Gastroesophageal sphincter (tissue), 4 donors: ENCODE data around the gene PLA2G5. TPM values are rescaled to one million over a fixed set of nuclear protein-coding genes. Genes with fewer than 3 reads are reported as not detected.
A peak's percentile ranks its signal among the peaks of the same experiment; 100 is the strongest.

Experiments used
- ATAC-seq: fragments of 150-250 bp; one replicate; pipeline ENCODE4 v1.9.1; 2016; ENCODE audit warnings: mild to moderate bottlenecking, moderate library complexity
- H3K27ac ChIP-seq, 4 donors: fragments of 200-600 bp; sonication (generic) in 3 of 4; 1 replicate in 3 of 4; 2 replicates in 1 of 4; pipeline ENCODE4 v1.5.1; 2016 to 2019
- H3K27me3 ChIP-seq: fragments of 200-600 bp; sonication (generic); one replicate; pipeline ENCODE4 v1.5.1; 2019
- H3K36me3 ChIP-seq, 2 donors: fragments of 200-600 bp; sonication (generic); one replicate each; pipeline ENCODE4 v1.5.1; 2019; ENCODE audit warnings: control low read depth in 1 of 2
- H3K4me1 ChIP-seq, 3 donors: fragments of 200-600 bp; sonication (generic); 1 replicate in 2 of 3; 2 replicates in 1 of 3; pipeline ENCODE4 v1.5.1; 2016 to 2019; ENCODE audit warnings: control low read depth in 2 of 3
- H3K4me3 ChIP-seq, 2 donors: fragments of 200-600 bp; sonication (generic); one replicate each; pipeline ENCODE4 v1.5.1; 2019; ENCODE audit warnings: mild to moderate bottlenecking in 1 of 2, moderate library complexity in 1 of 2
- H3K9me3 ChIP-seq, 3 donors: fragments of 200-600 bp; sonication (generic); one replicate each; pipeline ENCODE4 v1.5.1; 2017 to 2019; ENCODE audit warnings: control low read depth in 2 of 3
- EP300 ChIP-seq: sonication (generic); formaldehyde crosslinking; IDR thresholded peaks from one replicate; pipeline ENCODE4 v1.6.1; 2017; ENCODE audit warnings: antibody characterized with exemption, mild to moderate bottlenecking
- POLR2A ChIP-seq, 2 donors: fragments of 450-650 bp; IDR thresholded peaks; one replicate each; pipeline ENCODE4 v1.6.1; 2017; ENCODE audit warnings: antibody characterized with exemption in 2 of 2, mild to moderate bottlenecking in 2 of 2, moderate library complexity in 1 of 2
- POLR2AphosphoS5 ChIP-seq: sonication (generic); formaldehyde crosslinking; IDR thresholded peaks from one replicate; pipeline ENCODE4 v1.6.1; 2017; ENCODE audit warnings: antibody characterized with exemption
- WGBS, 2 donors: methylation state at CpG; one replicate each; pipeline ENCODE4 v1.1.5; 2018; ENCODE audit warnings: low coverage in 1 of 2; 5-methylcytosine and 5-hydroxymethylcytosine counted together
- total RNA-seq, 4 donors: library from RNA; depleted of rRNA; stranded (reverse); fragments of >200 nt; gene quantifications; one replicate each; pipeline ENCODE4 v1.1.0, GENCODE V29; 2016
- TF ChIP-seq, protein P1 (sequence below), 4 experiments: fragments of 200-600 bp in 2 of 4; fragments of 450-650 bp in 2 of 4; sonication (generic) in 1 of 4; IDR thresholded peaks; one replicate each; pipeline ENCODE4 v1.5.1; 2017 to 2019; ENCODE audit warnings: antibody characterized with exemption in 4 of 4, mild to moderate bottlenecking in 2 of 4, moderate library complexity in 2 of 4

The PLA2G5 gene
- total RNA-seq, 4 donors from 2014 or later: 8.8 to 47.1 (median 23.4) TPM

- H3K36me3 ChIP-seq: no peaks in the 10 kb centered on the region
- no peaks in the 10 kb centered on the region for H3K4me1 ChIP-seq
- no peak for ATAC-seq
- TF ChIP-seq, protein P1, sequence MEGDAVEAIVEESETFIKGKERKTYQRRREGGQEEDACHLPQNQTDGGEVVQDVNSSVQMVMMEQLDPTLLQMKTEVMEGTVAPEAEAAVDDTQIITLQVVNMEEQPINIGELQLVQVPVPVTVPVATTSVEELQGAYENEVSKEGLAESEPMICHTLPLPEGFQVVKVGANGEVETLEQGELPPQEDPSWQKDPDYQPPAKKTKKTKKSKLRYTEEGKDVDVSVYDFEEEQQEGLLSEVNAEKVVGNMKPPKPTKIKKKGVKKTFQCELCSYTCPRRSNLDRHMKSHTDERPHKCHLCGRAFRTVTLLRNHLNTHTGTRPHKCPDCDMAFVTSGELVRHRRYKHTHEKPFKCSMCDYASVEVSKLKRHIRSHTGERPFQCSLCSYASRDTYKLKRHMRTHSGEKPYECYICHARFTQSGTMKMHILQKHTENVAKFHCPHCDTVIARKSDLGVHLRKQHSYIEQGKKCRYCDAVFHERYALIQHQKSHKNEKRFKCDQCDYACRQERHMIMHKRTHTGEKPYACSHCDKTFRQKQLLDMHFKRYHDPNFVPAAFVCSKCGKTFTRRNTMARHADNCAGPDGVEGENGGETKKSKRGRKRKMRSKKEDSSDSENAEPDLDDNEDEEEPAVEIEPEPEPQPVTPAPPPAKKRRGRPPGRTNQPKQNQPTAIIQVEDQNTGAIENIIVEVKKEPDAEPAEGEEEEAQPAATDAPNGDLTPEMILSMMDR (IDR thresholded peaks at IDR 0.05): no peak
- TF ChIP-seq EP300 (no peak), POLR2AphosphoS5 (no peak), POLR2A (IDR thresholded peaks at IDR 0.05) (no peak)
- 50% methylated on average over 1 of the region's 4 CpGs; no CpG with 5 or more reads in 1 of the 2 donors for WGBS, 2 donors
- H3K9me3 ChIP-seq: no peaks in the 10 kb centered on the region
- H3K4me3 ChIP-seq: no peak overlapping the region
- H3K27me3 ChIP-seq: no peaks in the 10 kb centered on the region
- no peak overlapping the region for H3K27ac ChIP-seq
These were observed 37.4 kb downstream of the PLA2G5 start for GRCh38 chr1:20107351-20107750.

GRCh38 chr1:20107796-20108195 is 37.8 kb downstream of the PLA2G5 start:
- H3K4me3 ChIP-seq: no peak overlapping the region
- no peaks in the 10 kb centered on the region for H3K9me3 ChIP-seq
- 61 to 69% methylated on average over 4 of the region's 4 CpGs for WGBS, 2 donors
- no peak for ATAC-seq
- no peaks in the 10 kb centered on the region for H3K36me3 ChIP-seq
- H3K4me1 ChIP-seq: no peaks in the 10 kb centered on the region
- H3K27me3 ChIP-seq: no peaks in the 10 kb centered on the region
- TF ChIP-seq EP300: no peak
- no peak for TF ChIP-seq POLR2A (IDR thresholded peaks at IDR 0.05)
- TF ChIP-seq, protein P1 (IDR thresholded peaks at IDR 0.05): no peak
- TF ChIP-seq POLR2AphosphoS5: no peak
- H3K27ac ChIP-seq: no peak overlapping the region

DNA sequence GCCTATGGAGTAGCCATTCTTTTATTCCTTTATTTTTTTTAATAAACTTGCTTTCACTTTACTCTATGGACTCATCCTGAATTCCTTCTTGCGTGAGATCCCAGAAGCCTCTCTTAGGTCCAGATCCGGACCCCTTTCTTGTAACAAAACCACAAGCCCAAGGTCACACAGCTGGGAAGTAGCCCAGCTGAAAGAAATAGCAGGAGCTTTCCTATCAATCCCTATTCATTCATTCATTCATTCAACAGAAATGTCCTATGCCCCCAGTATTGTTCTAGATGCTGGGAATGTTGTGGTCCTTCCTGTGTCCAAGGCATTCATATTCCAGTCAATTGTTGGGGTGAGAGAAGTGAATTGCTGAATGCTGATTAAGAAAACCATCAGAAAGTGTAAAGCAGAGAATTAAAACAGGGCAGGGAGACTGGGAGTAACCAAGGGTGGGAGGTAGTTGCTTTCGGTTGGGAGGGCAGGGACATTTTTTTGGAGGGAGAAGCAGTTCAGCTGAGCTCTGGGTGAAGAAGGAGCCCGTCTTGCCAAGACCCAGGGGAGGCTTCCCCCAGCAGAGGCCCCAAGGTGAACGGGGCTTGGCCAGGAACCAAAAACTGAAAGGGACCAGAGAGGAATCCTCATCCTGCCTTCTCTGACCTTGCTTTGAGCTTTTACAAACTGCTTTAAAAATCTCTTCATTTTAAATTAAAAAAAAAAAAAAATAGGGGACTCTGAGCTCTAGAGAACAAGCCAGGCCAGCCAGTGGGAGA is 38.6 kb downstream of the PLA2G5 start:
- Histone ChIP-seq H3K27ac (no peak overlapping the region), H3K4me3 (no peak overlapping the region), H3K36me3 (no peaks in the 10 kb centered on the region), H3K9me3 (no peaks in the 10 kb centered on the region), H3K27me3 (peaks cover 1% of the 10 kb centered on the region), H3K4me1 (no peaks in the 10 kb centered on the region)
- TF ChIP-seq EP300 (no peak), POLR2AphosphoS5 (no peak), POLR2A (IDR thresholded peaks at IDR 0.05) (no peak)
- TF ChIP-seq, protein P1 (IDR thresholded peaks at IDR 0.05): no peak
- WGBS, 2 donors: 56 to 63% methylated on average over 3 to 5 of the region's 5 CpGs
- no peak for ATAC-seq

GRCh38 chr1:20109223-20109856 is 39.3 kb downstream of the PLA2G5 start:
- H3K4me1 ChIP-seq: no peaks in the 10 kb centered on the region
- no CpG with 5 or more reads among the region's 4 CpGs for WGBS, 2 donors
- no peaks in the 10 kb centered on the region for H3K36me3 ChIP-seq
- ATAC-seq: no peak
- H3K4me3 ChIP-seq: no peak overlapping the region
- H3K9me3 ChIP-seq: no peaks in the 10 kb centered on the region
- no peak overlapping the region for H3K27ac ChIP-seq
- peaks cover 5% of the 10 kb centered on the region for H3K27me3 ChIP-seq
- TF ChIP-seq POLR2AphosphoS5 (no peak), EP300 (no peak), POLR2A (IDR thresholded peaks at IDR 0.05) (no peak)
- TF ChIP-seq, protein P1 (IDR thresholded peaks at IDR 0.05): no peak

GRCh38 chr1:20110679-20111078 is 40.7 kb downstream of the PLA2G5 start:
- no peak overlapping the region for H3K27ac ChIP-seq
- ATAC-seq: peak; percentile 72
- TF ChIP-seq, protein P1 (IDR thresholded peaks at IDR 0.05): no peak
- no peak for TF ChIP-seq POLR2A (IDR thresholded peaks at IDR 0.05)
- no peak for TF ChIP-seq POLR2AphosphoS5
- no peak for TF ChIP-seq EP300
- peaks cover 5% of the 10 kb centered on the region for H3K27me3 ChIP-seq
- H3K9me3 ChIP-seq: no peaks in the 10 kb centered on the region
- 61 to 72% methylated on average over 10 to 12 of the region's 12 CpGs for WGBS, 2 donors
- no peaks in the 10 kb centered on the region for H3K36me3 ChIP-seq
- H3K4me3 ChIP-seq: no peak overlapping the region
- H3K4me1 ChIP-seq: no peaks in the 10 kb centered on the region
